ENCODE data around the gene CMYA5.
"Not testable (repeated sequence)": the region's sequence is repeated elsewhere in the genome, so short reads cannot be mapped to it uniquely, and the experiment has no call there.

Gene CMYA5

GRCh38 chr5:79746642-79747569, 57.3 kb downstream of the CMYA5 start:
- no peak for DNase-seq (ENCODE audit: low read depth, low spot score)

DNA sequence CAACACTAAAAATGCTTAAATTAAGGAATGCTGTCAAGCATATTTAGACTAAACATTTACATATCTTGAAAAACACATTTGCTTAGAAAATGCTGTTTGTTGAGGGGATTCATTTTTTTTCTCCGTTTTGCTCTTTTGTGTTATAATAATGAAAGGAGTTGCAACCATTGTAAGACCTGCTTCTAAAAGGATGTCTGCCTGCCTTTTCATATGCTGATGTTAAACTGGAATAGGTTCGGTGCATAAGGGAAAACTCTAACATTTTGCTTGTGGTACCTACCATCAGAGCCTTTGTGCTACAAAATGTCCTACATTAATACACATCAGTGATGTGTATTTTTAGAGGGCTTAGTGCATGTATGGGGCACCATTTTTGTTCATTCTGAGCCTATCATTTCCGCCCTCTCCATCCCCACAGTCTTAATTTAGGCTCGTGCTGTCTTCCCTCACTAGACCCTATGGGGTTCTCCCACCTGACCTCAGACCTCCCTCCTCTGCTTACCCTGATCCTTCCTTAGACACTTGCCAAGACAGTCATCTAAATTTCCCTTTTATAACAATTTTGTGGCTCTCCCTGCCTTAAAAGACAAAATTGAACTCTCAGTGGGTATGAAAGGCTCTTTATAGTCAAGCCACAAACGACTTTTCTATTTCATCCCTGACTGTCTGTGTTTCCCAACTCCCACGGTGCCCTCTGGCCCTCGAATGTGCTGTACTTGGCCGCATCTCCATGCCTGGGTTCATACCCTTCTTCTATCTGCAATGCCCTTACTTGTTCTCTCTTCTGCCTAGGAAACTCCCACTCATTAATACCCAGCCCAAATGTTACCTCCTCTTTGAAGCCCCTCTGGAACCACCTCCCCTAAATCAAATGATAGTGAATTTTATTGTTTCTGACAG, 61.2 kb downstream of the CMYA5 start:
- DNase-seq (ENCODE audit: low read depth, low spot score), result no peak

- DNase-seq (ENCODE audit: low read depth, low spot score), result no peak
Measured at GRCh38 chr5:79753092-79753491, 63.5 kb downstream of the CMYA5 start.

GRCh38 chr5:79753877-79754645, 64.4 kb downstream of the CMYA5 start:
- DNase-seq (ENCODE audit: low read depth, low spot score), result no peak

DNA sequence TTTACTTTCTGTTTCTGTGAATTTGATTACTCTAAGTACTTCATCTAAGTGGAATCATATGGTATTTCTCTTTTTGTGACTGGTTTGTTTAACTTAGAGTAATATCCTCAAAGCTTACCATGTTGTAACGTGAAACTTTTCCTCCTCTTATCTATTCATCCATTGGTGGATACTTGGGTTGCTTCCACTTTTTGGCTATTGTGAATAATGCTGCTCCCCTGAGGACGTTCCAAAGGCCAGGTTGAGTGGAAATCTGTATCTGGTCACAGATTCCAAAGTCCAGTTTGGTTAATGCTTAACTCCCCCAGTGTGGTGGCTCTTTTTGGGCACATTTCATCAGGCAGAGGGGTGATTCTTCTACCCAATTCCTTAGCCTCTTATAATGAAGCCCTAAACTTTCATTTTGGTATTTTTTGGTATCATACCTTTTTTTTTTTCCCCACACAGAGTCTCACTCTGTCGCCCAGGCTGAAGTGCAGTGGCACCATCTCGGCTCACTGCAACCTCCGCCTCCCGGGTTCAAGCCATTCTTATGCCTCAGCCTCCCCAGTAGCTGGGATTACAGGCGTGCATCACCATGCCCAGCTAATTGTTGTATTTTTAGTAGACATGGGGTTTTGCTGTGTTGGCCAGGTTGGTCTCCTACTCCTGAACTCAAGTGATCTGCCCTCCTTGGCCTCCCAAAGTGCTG, 65.4 kb downstream of the CMYA5 start:
- DNase-seq (ENCODE audit: low read depth, low spot score), result no peak

GRCh38 chr5:79756076-79756475, 66.4 kb downstream of the CMYA5 start:
- DNase-seq (ENCODE audit: low read depth, low spot score), result no peak

DNA sequence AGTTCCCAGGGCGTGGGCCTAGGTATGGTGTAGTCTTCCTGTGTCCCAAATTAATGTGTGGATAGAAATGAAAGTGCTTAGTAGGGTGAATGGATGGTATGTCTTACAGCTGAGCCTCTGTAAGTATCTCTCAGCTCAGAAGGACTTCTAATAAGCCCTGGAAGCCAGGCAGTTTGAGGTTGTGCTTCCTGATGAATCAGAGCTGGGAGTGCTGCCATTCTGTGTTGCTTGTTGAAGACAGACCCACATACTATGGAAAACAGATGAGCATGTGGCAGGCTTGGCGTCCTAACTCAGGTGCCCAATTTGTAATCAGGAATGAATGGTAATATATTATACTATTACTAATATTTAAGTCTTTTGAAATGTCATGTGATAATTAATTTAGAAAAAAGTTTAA, 69.8 kb downstream of the CMYA5 start:
- peak; percentile 85 for DNase-seq (ENCODE audit: low read depth, low spot score)

DNA sequence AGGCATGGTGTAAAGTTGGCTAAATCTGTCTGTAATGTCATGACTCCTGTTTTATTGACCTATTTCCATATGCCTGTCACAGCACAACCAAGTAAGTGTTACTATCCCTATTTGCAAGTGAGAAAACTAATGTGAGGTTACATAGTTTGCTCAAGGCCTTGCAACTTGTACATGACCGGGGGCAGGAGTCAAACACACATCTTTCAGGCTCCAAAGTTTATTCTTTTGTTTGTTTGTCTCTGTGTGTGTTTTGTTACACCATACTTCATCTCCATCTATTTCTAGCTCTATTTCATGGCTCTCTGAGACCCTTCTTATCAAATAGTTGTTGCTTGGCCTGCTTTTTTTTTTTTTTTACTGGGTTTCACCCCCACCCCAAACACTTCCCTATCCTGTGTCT, 70.2 kb downstream of the CMYA5 start:
- no peak for DNase-seq (ENCODE audit: low read depth, low spot score)

DNA sequence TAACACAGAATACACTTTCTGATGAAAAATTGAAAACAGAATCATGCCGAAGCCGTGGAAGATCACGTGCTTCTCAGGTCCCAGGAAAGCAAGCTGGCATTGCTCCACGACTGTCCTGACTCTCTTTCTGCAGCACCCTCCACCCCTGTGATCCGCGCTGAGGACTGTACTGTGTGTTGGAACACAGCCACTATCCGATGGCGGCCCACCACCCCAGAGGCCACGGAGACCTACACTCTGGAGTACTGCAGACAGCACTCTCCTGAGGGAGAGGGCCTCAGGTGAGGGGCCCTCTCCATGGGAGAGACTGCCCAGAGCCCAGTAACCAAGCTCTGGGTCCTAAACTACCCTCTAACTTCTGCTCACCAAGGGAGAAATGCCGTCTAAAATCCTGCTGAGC, 73.3 kb downstream of the CMYA5 start:
- DNase-seq (ENCODE audit: low read depth, low spot score), result no peak

- not testable (repeated sequence) for DNase-seq (ENCODE audit: low read depth, low spot score)
Measured at GRCh38 chr5:79764147-79764546, 74.5 kb downstream of the CMYA5 start.

- peak; percentile 95 for DNase-seq (ENCODE audit: low read depth, low spot score)
Measured at GRCh38 chr5:79771387-79771786, 81.8 kb downstream of the CMYA5 start.

GRCh38 chr5:79772651-79773050, 83.0 kb downstream of the CMYA5 start:
- no peak for DNase-seq (ENCODE audit: low read depth, low spot score)

GRCh38 chr5:79773612-79774011, 84.0 kb downstream of the CMYA5 start:
- no peak for DNase-seq (ENCODE audit: low read depth, low spot score)

- peak; percentile 33 for DNase-seq (ENCODE audit: low read depth, low spot score)
Measured at GRCh38 chr5:79774171-79774854, 84.7 kb downstream of the CMYA5 start.

DNA sequence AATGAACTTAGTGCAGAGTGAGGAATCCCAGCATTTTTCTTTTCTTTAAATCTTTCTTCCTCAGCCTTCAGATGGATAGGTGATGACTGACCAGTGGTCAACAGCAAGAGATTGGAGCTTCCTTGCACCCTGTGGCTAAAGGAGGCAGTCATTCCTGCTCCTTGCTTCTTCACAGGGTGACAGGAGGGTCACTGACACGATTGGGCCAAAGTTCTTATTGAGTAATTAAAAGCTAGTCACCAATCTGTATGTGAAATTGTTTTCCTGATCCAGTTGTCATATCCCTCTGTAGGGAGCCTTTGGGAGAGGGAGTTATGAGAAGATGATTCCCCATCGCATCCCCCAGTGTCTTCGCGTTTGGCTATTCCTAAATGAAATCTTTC, 85.2 kb downstream of the CMYA5 start:
- no peak for DNase-seq (ENCODE audit: low read depth, low spot score)

DNA sequence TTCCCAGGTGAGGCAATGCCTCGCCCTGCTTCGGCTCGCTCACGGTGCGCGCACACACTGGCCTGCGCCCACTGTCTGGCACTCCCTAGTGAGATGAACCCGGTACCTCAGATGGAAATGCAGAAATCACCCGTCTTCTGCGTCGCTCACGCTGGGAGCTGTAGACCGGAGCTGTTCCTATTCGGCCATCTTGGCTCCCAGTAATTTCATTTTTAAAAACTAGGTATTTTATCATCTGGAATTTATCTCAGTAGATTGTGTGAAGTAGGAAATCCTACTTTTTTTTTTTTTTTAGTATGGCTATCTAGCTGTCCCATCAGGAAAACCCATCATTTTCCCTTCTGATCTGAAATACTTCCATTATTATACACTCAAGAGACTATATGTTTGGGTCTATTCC, 95.1 kb downstream of the CMYA5 start:
- not testable (repeated sequence) for DNase-seq (ENCODE audit: low read depth, low spot score)

- DNase-seq (ENCODE audit: low read depth, low spot score), result no peak
Measured at GRCh38 chr5:79785983-79786382, 96.3 kb downstream of the CMYA5 start.

- DNase-seq (ENCODE audit: low read depth, low spot score), result no peak
Measured at GRCh38 chr5:79787448-79787847, 97.8 kb downstream of the CMYA5 start.

- DNase-seq (ENCODE audit: low read depth, low spot score), result no peak
Measured at GRCh38 chr5:79791843-79792242, 102.2 kb downstream of the CMYA5 start.

- DNase-seq (ENCODE audit: low read depth, low spot score), result no peak
Measured at GRCh38 chr5:79792463-79792862, 102.8 kb downstream of the CMYA5 start.

DNA sequence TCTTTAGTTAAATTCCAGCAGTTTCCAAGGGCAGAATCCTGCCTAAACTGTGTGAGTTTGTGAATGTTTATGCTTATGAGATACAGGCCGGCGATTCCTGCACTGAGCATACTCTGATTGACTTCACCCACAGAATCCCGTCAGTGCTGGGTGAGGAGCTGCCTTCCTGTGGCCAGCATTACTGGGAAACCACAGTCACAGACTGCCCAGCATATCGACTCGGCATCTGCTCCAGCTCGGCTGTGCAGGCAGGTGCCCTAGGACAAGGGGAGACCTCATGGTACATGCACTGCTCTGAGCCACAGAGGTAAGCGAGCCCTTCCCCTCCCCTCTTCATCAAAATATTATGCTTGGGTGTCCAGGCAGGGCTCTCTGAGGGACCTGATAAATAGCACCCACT, 103.7 kb downstream of the CMYA5 start:
- DNase-seq (ENCODE audit: low read depth, low spot score), result peak; percentile 62
